GM19099 (cell line): Measurements from ENCODE around the gene KRT8.

Source experiments
- POLR2A ChIP-seq: IDR thresholded peaks from 3 replicates; pipeline ENCODE4 v1.6.1; 2011; ENCODE audit warnings: low read depth; ENCODE audit not compliant: insufficient read length; ENCODE audit errors: extremely low read depth

Gene KRT8

DNA sequence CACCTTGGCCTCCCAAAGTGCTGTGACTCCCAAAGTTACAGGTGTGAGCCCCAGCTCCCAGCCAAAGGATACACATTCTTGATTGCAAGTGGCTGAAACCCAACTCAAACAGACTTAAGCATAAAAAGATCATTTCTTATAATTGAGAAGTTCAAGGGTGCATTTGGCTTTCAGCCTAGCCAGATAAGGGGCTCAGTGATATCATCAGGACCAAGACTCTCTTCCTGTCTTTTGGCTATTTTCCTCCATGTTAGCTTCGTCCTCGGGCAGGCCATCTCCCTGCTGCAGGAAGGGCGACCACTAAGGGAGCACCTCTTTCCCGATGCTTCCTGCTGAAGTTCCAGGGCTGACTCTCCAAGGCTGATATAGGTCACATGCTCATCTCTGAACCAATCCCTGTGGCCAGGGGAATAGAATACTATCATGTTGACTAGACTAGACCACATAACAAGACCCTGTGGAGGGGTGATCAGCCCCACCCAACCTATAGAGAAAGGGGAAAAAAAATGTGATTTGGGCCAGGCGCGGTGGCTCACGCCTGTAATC, 9.8 kb upstream of the KRT8 start:
- no peak for TF ChIP-seq POLR2A

GRCh38 chr12:52913431-52913821, 8.6 kb upstream of the KRT8 start:
- TF ChIP-seq POLR2A = no peak

DNA sequence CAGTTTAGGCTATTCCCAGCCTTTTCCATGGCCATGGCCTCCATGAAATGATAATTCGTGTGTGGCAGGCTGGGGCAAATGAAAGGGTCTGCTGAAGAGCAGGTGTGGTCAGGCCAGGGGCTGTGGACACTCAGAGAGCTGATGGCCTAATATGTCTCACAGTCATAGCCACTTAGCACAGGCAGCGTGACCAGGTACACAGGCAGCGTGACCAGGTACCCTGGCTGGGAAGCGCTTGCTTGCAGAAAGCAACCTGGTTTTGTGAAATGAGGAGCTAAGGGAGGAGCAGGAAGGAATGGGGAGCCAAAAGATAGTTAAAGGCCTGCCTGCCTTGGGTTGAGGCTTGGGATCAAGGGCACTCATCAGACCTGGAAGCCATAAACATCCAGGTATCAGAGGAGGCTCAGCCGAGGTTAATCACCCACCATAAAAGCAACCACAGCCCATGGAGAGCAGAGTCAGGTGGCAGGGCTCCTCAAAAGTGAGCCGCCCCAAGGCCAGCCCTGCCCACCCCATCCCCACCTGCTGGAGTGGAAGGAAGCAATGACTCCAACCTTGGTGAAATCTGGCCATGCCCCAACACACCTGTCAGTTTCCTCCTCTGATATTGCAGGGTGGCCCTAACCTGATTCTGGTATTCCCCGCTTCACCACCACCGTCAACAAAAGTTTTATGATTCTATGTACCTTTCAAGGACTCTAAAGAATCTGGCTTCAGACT, 8.0 kb upstream of the KRT8 start:
- no peak for TF ChIP-seq POLR2A

GRCh38 chr12:52910248-52910883, 5.5 kb upstream of the KRT8 start:
- no peak for TF ChIP-seq POLR2A

GRCh38 chr12:52909796-52910195, 4.9 kb upstream of the KRT8 start:
- no peak for TF ChIP-seq POLR2A

- TF ChIP-seq POLR2A = no peak
Observed at GRCh38 chr12:52909331-52909730, 4.5 kb upstream of the KRT8 start.

DNA sequence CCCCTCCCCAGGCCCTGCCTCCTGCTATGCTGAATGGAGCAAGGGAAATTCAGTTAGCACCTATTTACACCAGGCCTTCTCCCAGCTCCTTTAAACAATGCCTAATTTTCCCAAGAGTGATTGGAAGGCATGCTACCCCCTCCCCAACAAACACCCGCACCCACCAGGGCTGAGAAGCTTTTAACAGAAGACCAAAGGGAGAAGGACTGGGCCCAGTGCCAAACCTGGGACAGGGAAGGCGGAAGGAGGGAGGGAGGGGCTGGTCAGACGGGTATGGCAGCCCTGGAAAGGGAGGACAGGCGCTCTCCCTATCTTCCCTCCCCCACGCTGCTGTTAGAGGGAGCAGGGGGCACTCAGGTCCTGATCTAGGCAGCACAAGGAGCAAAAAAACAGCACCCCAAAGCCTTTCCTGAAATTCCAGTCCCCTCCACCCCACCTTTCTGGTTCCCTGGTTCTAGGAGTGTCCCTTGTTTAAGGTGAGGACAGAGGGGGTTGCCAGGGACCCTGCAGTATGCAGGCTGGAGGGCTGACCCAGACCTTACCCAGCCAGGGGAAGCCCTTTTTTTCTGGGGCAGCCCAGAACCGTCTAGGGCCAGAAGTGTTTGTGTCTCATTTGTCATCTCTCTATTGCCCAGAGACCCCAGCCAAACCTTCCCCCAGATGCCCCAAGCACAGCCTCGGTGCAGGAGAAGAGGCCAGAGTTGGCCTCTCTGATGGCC, 2.4 kb upstream of the KRT8 start:
- no peak for TF ChIP-seq POLR2A

DNA sequence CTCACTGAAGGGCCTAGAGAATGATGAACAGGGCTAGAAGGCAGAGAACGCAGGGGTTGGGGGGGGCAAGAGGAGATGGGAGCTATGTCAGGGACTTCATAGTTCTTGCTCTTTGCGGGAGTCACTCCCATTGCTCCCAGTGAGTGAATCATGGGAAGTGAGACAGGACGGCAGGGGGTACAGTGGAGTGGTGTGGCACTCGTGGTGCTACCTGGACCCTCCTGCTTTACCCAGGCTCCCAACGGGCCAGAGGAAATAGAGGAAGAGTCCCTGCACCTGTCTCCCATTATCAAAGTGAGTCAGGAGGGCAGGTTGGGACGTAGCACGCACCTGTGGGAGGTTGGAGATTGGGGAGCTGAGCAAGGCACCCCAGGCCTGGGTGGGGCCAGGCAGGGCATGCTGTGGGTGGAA, 1.3 kb upstream of the KRT8 start:
- TF ChIP-seq POLR2A = no peak

DNA sequence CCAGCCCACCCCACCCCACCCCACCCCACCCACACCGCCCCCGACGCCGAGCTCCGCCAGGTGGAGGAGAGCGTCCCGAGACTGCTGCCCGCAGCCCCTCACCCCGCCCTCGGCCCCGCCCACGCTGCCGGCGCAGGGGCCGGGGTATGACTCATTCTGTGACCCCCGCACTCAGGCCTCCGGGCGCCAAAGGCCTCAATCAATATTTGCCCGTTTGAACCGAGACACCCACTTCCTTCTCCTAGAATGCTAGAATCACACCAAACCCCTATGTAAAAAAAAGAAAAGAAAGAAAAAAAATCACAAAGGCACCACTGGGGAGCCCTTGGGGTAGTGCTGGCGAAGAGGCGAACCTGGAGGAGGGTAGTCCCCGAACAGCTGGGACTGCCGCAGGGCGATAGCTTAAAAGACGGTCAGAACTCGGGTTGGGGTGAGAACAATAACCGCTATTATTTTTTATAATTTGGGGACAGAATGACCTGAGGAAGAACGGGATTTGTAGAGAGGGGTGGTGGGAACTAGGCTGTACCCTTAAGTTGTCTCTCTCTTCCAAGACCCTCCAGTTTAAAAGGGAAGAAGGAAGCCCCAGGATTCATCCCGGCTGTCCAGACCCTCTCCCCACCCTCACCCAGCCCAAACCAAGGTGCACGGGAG, 894 bp downstream of the KRT8 start:
- TF ChIP-seq POLR2A = no peak

DNA sequence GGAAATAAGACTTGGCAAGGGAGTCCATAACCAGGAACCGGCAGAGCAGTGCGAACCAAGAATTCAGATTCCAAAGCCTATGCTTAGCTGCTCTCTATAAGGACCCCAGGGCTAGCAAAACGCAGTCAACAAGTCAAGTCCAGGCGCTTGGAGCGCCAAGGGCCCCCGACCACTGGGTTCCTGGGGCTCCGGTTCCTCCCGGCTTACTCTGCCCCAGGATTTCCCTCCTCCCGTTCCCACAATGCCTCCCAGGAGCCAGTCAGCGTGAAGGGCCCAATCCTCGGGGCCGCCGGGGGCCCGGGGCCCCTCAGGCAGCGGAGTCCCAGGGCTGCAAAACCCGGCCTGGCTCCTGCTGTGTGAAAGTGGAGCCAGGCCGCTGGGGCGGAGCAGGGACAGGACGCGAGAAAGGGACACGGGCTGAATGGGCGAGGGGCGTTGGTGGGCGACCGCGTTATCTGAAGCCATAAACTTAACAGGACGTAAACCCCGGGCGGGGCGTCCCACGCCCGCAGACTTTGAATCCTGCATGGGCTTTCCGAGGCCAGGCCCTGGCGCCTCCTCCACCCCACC, 1.5 kb downstream of the KRT8 start:
- no peak for TF ChIP-seq POLR2A

DNA sequence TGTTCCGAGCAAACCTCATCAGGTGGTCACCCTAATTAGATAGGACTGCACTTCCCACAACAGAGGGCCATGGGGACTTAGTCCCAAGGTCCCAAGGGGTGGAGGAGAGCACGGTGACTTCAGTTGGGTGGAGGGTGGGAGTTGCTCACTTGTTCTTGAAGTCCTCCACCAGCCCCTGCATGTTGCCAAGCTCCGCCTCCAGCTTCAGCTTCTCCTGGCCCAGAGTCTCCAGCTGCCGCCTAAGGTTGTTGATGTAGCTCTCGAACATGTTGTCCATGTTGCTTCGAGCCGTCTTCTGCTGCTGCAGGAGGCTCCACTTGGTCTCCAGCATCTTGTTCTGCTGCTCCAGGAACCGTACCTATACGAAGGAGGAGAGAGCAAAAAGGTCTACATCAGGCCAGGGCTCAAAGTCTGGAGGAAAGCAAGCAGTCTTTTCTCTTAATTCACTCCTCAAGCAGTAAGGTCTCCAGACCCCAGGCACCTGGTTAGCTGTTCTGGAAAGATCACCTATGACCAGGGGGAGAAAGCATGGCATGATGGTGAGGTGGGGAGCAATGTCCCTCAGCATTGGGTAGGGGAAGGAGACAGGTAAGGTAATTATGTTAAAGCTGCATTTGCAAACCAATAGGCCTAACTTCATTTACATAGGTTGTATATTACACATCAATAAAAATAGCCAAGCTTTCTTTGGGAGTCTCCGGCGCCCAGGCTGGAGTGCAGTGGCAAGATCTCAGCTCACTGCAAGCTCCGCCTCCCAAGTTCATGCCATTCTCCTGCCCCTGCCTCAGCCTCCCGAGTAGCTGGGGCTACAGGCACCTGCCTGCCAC, 2.9 kb downstream of the KRT8 start:
- TF ChIP-seq POLR2A = no peak

DNA sequence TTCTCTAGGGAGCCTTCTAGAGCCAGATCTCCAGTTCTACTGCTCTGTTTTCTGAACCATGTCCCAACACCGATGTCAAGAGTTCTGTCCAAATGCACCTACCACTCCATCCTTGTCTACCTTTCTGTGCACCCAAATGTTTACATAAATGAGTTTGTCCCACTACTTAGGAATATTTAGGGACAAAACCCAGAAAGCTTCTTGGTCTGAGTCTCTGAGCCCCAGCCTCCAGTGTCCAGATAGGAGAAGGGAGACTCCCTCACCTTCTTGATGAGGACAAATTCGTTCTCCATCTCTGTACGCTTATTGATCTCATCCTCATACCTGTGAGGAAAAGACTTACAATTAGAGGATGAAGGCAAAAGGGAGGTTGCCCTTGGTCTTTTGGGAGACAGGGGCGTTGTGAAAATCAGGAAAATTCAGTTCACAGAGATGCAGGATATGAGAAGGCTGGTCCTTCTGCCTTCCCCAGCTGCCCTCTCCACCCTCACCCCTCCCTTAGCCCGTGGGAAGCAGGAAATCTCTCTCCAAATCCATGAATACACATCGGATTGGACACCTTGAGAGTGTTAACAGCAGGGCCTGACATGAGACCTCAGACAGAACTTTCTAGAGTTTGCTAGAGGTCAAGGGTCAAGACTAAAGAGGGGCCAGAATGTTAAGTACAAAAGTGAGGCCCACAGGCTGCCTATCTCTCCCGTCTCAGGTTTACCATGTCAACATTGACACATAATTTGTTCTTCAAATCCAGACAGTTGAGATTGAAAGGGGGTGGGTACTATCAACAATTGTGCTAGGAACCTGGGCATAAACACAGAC, 3.8 kb downstream of the KRT8 start:
- TF ChIP-seq POLR2A = no peak

GRCh38 chr12:52900166-52900895, 4.5 kb downstream of the KRT8 start:
- TF ChIP-seq POLR2A = no peak
